Activated T-cell treated with anti-CD3 and anti-CD28 coated beads, Interleukin-2, amount 50 U/mL, for 24 hours (primary cell): ENCODE measurements around the gene ENTPD6.

Experiments used
- DNase-seq: peaks from one replicate; pipeline ENCODE4 v3.0.0-alpha.2; 2020
- H3K27ac Mint-ChIP-seq: 2 replicates; pipeline ENCODE4 v1.8.0; 2020; ENCODE audit warnings: mild to moderate bottlenecking, mixed read lengths
- H3K27me3 Mint-ChIP-seq: 2 replicates; pipeline ENCODE4 v1.8.0; 2020; ENCODE audit warnings: mixed read lengths
- H3K36me3 Mint-ChIP-seq: 2 replicates; pipeline ENCODE4 v1.8.0; 2020; ENCODE audit warnings: low read depth, mixed read lengths
- H3K4me1 Mint-ChIP-seq: 2 replicates; pipeline ENCODE4 v1.8.0; 2020; ENCODE audit warnings: low read depth, mixed read lengths
- H3K4me3 Mint-ChIP-seq: 2 replicates; pipeline ENCODE4 v1.8.0; 2020; ENCODE audit warnings: mild to moderate bottlenecking, moderate library complexity, mixed read lengths
- H3K9me3 Mint-ChIP-seq: 2 replicates; pipeline ENCODE4 v1.8.0; 2020; ENCODE audit warnings: mixed read lengths

Gene ENTPD6

DNA sequence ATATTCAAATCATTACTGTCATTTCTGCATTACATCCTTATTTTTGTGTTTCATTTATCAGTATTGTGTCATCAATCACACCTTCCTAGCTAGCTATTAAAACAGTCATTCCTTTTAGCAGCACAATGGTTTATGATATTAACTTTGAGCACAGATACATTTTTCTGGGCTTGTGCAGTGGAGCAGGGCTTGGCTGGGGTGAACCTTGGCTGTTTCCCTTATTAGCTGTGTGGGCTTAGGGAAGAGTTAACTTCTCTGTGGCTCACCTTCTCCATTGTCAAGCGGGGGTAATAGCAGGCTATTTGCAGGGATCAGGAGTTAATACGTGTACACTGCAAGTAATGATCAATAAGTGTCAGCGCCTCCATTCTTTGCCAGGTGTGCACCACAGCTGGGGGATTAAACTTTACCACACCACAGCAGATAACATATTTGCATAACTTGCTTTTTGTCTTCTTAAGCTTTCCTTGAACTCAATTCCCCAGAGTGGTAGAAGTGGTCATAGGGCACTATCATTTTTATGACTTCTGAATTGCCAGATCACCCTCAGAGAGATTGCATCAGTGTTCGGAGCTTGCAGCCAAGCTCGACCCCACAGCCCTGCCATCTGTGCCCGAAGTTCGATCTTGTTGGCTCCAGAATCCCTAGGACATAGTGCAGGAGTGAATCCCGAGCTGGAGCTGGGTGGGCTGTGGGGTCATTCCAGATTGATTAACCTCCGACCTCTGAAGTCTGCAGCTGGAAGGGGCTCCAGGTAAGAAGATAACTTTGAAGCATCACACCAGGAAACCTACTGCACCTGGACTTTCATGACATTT is 50.9 kb downstream of the ENTPD6 start:
- H3K27ac Mint-ChIP-seq = peak overlapping the region; percentile 58
- peaks cover 15% of the 10 kb centered on the region for H3K27me3 Mint-ChIP-seq
- H3K36me3 Mint-ChIP-seq = peaks cover 13% of the 10 kb centered on the region
- H3K4me1 Mint-ChIP-seq = peaks cover 47% of the 10 kb centered on the region
- H3K9me3 Mint-ChIP-seq = no peaks in the 10 kb centered on the region
- DNase-seq = no peak
- H3K4me3 Mint-ChIP-seq = peak overlapping the region; percentile 93

DNA sequence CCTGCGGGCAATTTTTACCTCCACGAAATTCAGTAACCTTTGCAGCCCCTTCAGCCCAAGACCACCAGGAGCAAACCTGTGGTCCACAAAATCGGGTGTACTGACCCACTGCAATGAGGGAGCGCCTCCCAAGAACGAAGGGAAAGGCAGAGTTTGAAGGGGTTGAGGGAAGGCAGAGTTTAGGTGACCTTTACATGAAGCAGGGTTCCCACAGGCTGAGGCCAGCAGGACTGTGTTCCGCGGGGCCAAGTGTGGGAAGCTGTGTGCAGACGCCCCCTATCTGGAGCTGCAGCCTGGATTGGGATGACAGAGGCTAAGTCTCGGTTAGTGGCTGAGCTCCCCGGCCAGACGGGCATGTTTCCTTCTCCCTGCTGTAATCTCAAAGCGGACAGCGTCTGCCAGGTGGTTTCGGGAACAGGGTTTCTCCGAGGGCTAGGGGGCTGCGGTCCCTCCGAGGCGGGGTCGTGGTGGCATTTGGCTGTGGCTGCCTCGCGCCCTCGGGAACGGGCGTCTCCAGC is 51.5 kb downstream of the ENTPD6 start:
- Mint-ChIP-seq H3K4me1 (peaks cover 54% of the 10 kb centered on the region), H3K9me3 (no peaks in the 10 kb centered on the region), H3K27me3 (peaks cover 9% of the 10 kb centered on the region), H3K36me3 (peaks cover 19% of the 10 kb centered on the region), H3K27ac (peak overlapping the region; percentile 58), H3K4me3 (peak overlapping the region; percentile 93)
- no peak for DNase-seq

DNA sequence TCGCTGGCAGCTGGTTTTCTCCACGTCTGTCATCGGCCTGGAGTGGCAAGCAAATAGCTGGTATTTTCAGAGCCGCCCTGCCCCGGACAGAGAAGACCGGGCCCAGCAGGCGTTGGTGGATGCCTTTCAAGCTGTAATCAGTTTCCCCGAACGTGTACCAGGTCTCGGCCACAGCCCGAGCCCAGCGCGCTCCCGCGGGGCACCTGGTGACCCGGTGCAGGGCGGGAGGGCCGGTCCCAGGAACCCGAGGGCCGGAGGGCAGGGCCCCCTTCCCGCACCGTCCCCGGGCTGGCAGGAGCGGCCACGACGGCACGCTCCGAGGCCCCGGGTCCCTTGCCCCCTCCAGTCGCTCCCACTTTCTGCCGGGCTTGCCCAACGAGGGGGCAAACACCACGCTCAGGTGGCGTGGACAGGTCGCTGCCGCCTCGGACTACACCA is 52.0 kb downstream of the ENTPD6 start:
- Mint-ChIP-seq H3K27me3 (peaks cover 5% of the 10 kb centered on the region), H3K27ac (peak overlapping the region; percentile 61), H3K36me3 (peaks cover 19% of the 10 kb centered on the region), H3K4me3 (peak overlapping the region; percentile 93), H3K9me3 (no peaks in the 10 kb centered on the region), H3K4me1 (peaks cover 59% of the 10 kb centered on the region)
- DNase-seq = no peak

DNA sequence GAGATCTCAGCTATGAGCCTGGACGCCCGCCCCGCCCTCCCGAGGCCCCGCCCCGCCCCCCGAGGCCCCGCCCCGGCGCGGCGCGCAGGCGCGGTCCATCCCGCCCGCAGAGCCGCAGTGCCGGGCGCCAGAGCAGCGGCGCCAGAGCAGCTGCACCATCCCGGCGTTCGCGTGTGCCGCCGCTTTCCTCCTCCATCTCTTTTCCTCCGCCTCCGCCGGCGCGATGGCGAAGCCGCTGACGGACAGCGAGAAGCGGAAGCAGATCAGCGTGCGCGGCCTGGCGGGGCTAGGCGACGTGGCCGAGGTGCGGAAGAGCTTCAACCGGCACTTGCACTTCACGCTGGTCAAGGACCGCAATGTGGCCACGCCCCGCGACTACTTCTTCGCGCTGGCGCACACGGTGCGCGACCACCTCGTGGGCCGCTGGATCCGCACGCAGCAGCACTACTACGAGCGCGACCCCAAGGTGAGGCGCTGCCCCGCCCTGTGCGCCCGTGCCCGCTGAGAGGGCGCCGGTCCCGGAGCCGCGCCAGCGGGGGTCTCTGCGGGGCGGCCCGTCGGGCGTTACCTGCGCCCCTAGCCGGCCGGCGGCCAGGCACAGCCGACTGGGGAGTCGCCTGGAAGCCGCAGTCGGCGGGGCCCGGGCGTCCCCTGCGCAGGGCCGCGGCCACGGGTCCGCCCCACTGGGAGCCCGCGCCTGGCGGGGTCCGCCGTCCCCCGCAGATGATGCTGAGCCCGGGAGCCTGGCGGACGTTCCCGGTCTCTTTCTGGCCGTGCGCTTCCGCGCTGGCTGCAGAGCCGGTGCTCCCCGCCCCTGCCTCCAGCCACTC is 52.7 kb downstream of the ENTPD6 start, which contains the start of gene PYGB:
PYGB (plus strand) TSS at position 130 of the 830 bp plus-strand sequence; CDS start at position 224, 94 bp downstream.
- peak; percentile 90 for DNase-seq
- H3K4me3 Mint-ChIP-seq = peak within 1 kb of the TSS; percentile 93
- peak within 1 kb of the TSS; percentile 95 for H3K27ac Mint-ChIP-seq
- peaks cover 5% of the 10 kb centered on the region for H3K27me3 Mint-ChIP-seq
- no peaks in the 10 kb centered on the region for H3K9me3 Mint-ChIP-seq
- H3K4me1 Mint-ChIP-seq = peaks cover 65% of the 10 kb centered on the region
- peaks cover 24% of the 10 kb centered on the region for H3K36me3 Mint-ChIP-seq

DNA sequence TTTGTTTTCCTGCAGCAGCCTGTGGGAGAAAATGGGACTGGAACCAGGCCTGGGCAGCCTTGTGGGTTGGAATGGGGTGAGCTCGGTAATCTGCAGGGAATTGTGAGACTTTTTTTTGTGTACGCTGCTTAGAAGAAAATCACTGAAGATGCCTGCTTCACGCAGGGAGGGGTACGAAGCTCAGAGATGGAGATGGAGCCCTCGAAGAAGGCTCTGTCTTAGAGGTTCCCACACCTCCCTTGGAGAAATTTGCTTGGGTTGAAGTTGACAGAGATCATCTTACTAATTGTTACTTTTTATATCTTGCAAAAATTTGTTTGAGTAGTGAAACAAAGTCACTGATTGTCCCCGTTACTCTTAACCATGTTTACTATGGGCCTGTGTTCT is 53.3 kb downstream of the ENTPD6 start:
- H3K9me3 Mint-ChIP-seq = no peaks in the 10 kb centered on the region

DNA sequence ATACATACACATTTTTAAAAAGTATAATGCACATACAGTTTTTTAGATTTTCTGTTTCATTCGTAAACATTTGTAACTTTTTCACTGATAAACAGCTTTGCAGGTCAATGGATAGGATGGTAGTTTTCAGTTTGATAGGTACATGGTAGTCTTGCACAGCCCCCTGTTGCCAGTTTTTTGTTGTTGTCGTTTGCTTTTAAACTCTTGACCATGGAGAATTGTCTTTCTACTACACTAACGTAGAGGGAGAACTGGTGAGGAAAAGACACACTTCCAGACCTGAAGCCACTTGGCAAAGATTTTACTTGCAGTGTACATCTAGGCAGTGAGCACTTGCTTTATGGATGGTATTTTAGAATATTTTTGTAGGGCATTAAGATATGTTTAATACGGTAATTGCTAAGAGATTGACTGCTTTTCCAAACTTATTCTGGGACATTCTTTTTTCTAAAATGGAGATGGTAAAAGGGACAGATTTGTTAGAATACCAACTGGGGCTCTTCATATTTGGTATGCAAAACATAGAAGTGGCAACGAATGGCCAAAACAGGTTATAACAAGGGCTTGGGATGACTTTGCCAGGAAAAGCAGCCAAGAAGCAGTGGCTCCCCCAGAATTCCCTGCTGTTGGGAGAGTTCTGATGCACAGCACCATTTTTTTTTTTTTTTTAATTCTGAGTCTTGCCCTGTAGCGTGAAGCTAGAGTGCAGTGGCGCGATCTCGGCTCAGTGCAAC is 53.9 kb downstream of the ENTPD6 start:
- no peak for DNase-seq
- peaks cover 71% of the 10 kb centered on the region for H3K4me1 Mint-ChIP-seq
- peak overlapping the region; percentile 83 for H3K27ac Mint-ChIP-seq
- H3K36me3 Mint-ChIP-seq = peaks cover 28% of the 10 kb centered on the region
- no peaks in the 10 kb centered on the region for H3K9me3 Mint-ChIP-seq
- H3K27me3 Mint-ChIP-seq = peaks cover 5% of the 10 kb centered on the region
- H3K4me3 Mint-ChIP-seq = peak overlapping the region; percentile 87

More for the DNA sequence above, 53.3 kb downstream of the ENTPD6 start:
- DNase-seq = no peak
- H3K4me3 Mint-ChIP-seq = peak overlapping the region; percentile 87
- H3K27me3 Mint-ChIP-seq = peaks cover 5% of the 10 kb centered on the region
- H3K36me3 Mint-ChIP-seq = peaks cover 28% of the 10 kb centered on the region
- peaks cover 70% of the 10 kb centered on the region for H3K4me1 Mint-ChIP-seq
- peak overlapping the region; percentile 83 for H3K27ac Mint-ChIP-seq

DNA sequence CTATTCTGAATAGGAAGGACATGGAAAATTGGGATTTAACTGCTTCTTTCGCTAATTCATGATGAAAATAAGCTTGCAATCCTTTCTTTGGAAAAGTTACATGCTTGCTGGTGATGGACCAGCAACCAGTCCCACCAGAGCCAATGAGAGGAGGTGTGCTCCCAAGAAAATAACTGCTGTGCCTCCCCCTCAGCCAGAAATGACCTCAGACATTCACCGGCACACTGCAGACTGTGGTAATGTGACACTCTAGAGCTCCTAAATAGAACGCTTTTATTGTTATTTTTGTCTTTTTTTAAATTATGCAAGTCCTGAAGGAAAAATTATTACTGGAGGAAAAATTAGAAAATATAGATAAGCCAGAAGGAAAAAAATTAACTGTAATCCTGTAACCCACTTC is 55.0 kb downstream of the ENTPD6 start:
- DNase-seq = no peak
- peaks cover 5% of the 10 kb centered on the region for H3K27me3 Mint-ChIP-seq
- H3K36me3 Mint-ChIP-seq = peaks cover 36% of the 10 kb centered on the region
- peaks cover 75% of the 10 kb centered on the region for H3K4me1 Mint-ChIP-seq
- H3K9me3 Mint-ChIP-seq = no peaks in the 10 kb centered on the region
- no peak overlapping the region for H3K27ac Mint-ChIP-seq
- peak overlapping the region; percentile 87 for H3K4me3 Mint-ChIP-seq

DNA sequence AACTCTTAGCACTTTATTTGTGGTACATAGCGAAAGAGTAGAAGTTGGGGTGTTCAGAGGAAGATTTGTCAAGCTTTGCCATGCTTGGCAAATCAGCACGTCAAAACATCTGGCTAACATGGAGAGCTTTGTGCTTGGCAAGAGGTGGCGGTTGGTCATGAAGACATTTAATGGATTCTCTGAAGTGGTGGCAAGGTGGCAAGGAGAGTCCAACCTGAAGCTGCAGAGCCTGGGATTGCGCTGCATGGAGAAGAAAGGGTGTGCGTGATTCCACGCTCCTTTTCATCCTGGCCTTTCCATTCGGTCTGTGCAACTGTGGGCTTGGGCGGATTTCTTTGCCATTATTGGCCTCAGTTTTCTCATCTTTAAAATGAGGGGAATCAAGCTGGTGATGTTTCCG is 55.5 kb downstream of the ENTPD6 start:
- Mint-ChIP-seq H3K27me3 (peaks cover 5% of the 10 kb centered on the region), H3K27ac (no peak overlapping the region), H3K9me3 (no peaks in the 10 kb centered on the region), H3K36me3 (peaks cover 37% of the 10 kb centered on the region), H3K4me3 (no peak overlapping the region), H3K4me1 (peaks cover 72% of the 10 kb centered on the region)
- DNase-seq = no peak

DNA sequence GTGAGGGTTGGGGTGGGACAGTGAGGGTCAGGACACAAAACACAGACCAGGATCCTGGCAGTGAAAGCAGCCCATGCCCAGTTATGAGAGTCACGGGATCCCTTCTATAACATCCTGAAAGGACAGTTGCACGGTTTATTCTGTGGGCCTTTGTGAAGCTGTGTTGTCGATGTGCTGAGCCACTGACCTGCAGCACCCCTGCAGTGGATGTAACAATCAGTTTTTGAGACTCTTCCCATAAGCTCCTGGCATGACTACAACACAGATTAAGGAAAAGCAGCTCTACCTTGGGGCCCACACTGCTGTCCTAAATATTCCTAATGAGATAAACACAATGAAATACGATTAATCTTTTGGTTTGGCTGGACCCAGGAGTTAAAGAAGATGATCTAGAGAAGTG is 56.0 kb downstream of the ENTPD6 start:
- H3K9me3 Mint-ChIP-seq = no peaks in the 10 kb centered on the region
- H3K27ac Mint-ChIP-seq = no peak overlapping the region
- peaks cover 71% of the 10 kb centered on the region for H3K4me1 Mint-ChIP-seq
- H3K36me3 Mint-ChIP-seq = peaks cover 37% of the 10 kb centered on the region
- no peak overlapping the region for H3K4me3 Mint-ChIP-seq
- DNase-seq = no peak
- H3K27me3 Mint-ChIP-seq = peaks cover 4% of the 10 kb centered on the region

DNA sequence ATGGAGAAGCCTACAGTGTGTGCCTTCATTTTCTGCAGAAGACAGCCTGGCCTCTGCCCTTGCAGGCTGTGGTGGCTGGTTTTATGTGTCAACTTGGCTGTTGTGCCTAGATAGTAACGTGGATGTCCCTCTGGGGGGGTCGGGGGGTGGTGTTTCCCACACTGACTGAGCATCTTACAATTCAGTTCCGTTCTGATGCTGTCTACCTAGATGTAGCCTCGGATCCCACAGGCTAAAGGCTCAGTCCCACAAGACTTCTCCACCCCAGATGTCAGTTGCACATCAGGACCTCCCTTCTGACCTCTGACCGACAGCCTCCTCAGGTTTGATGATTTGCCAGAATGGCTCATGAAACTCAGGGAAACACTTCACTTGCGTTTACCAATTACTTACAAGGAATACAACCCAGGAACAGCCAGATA is 56.7 kb downstream of the ENTPD6 start:
- Mint-ChIP-seq H3K36me3 (peaks cover 39% of the 10 kb centered on the region), H3K9me3 (no peaks in the 10 kb centered on the region), H3K4me3 (no peak overlapping the region), H3K27me3 (no peaks in the 10 kb centered on the region), H3K27ac (peak overlapping the region; percentile 20), H3K4me1 (peaks cover 69% of the 10 kb centered on the region)
- no peak for DNase-seq

DNA sequence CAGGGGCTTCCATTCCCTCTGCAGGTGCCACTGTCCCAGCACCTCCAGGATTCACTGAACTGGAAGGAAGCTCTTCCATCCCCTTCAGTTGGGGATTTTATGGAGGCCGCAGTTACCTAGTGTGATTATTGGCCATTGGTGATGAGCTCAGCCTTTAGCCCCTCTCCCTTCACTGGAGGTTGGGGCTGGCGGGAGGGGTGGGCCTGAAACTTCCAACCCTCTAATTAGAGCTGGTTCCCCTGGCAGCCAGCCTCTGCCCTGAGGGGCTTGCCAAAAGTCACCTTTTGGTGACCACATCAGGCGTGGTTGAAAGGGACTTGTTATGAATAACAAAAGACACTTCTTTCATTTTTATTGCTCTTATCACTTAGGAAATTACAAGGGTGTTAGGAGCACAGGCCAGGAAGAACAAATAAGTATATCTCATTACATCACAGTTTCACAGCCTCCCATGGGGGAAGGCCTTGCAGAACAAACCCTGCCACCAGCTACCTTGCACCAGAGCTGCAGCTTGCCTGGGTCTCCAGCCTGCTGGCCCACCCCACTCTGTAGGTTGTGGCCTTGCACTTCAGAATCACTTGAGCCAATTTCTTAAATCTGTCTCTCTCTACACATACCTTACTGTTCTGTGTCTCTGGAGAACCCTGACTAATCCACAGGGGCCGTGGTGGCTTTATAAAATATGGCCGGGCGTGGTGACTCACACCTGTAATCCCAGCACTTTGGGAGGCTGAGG is 57.3 kb downstream of the ENTPD6 start:
- H3K27ac Mint-ChIP-seq = peak overlapping the region; percentile 33

DNA sequence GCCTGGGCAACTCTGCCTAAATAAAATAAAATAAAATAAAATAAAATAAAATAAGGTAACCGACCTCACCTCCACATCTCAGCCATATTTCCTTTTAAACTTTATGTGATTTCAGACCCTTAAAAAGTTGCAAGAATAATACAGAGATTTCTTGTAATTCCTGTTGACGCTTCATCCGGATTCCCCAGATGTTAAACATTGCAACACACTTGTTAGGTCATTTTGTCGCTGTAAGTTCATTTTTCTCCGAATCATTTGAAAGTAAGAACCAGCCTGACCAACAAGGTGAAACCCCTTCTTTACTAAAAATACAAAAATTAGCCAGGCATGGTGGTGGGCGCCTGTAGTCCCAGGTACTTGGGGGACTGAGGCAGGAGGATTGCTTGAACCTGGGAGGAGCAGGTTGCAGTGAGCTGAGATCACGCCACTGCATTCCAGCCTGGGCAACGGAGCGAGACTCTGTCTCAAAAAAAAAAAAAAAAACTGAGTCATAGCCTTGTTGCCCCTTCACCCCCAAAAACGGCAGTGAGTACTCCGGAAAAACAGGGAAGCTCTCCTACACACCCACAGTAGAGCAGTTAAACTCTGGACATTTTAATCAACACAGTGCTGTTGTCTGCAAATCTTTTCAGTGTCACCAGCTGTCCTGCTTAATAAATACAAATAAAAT is 58.2 kb downstream of the ENTPD6 start:
- H3K27me3 Mint-ChIP-seq = no peaks in the 10 kb centered on the region
- H3K27ac Mint-ChIP-seq = no peak overlapping the region
- peaks cover 40% of the 10 kb centered on the region for H3K36me3 Mint-ChIP-seq
- DNase-seq = no peak
- no peak overlapping the region for H3K4me3 Mint-ChIP-seq
- no peaks in the 10 kb centered on the region for H3K9me3 Mint-ChIP-seq
- H3K4me1 Mint-ChIP-seq = peaks cover 79% of the 10 kb centered on the region

More for the DNA sequence above, 57.3 kb downstream of the ENTPD6 start:
- DNase-seq = no peak
- Mint-ChIP-seq H3K36me3 (peaks cover 42% of the 10 kb centered on the region), H3K27me3 (no peaks in the 10 kb centered on the region), H3K4me3 (no peak overlapping the region), H3K4me1 (peaks cover 71% of the 10 kb centered on the region), H3K9me3 (no peaks in the 10 kb centered on the region)

DNA sequence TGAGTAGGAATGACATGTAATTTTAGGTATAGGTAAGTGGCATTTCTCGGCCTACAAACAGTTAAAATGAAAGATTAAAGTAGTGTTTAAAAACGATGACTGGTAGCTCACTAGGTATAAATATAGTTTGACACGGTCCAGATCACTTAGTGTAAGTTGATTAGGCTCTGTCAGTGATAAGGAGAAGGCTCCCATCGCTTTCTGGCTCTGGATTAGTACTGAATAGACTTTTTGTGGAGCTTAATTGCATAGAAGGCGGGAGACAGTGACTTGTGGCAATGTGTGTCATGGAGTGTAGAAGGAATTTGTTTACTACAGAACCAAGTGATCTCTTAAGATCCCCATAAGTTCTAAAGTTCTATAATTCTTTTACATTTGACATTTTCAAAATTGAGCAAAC is 59.1 kb downstream of the ENTPD6 start:
- Mint-ChIP-seq H3K27ac (peak overlapping the region; percentile 16), H3K9me3 (no peaks in the 10 kb centered on the region), H3K36me3 (peaks cover 46% of the 10 kb centered on the region), H3K27me3 (no peaks in the 10 kb centered on the region), H3K4me1 (peaks cover 79% of the 10 kb centered on the region), H3K4me3 (no peak overlapping the region)
- DNase-seq = no peak
